Transverse colon (tissue), 4 donors: ENCODE results near the gene WNT5A.

ENCODE experiments used
- CTCF ChIP-seq, 5 experiments: fragments of 200-600 bp in 3 of 5; fragments of 450-650 bp in 2 of 5; sonication (generic) in 3 of 5; IDR thresholded peaks; 1 replicate in 2 of 5; 2 replicates in 3 of 5; pipeline ENCODE4 v1.5.1; 2016 to 2017; ENCODE audit warnings: antibody characterized with exemption in 5 of 5, inconsistent platforms in 3 of 5, mild to moderate bottlenecking in 2 of 5, moderate library complexity in 1 of 5
- EP300 ChIP-seq: sonication (generic); formaldehyde crosslinking; IDR thresholded peaks from one replicate; pipeline ENCODE4 v1.6.1; 2017; ENCODE audit warnings: antibody characterized with exemption, low read depth
- POLR2A ChIP-seq: fragments of 450-650 bp; IDR thresholded peaks from one replicate; pipeline ENCODE4 v1.6.1; 2016; ENCODE audit warnings: antibody characterized with exemption, mild to moderate bottlenecking, moderate library complexity
- POLR2AphosphoS5 ChIP-seq, 3 donors: sonication (generic); formaldehyde crosslinking; IDR thresholded peaks; one replicate each; pipeline ENCODE4 v1.6.1; 2016; ENCODE audit warnings: antibody characterized with exemption in 3 of 3

GRCh38 chr3:55534876-55535275, 47.8 kb upstream of the WNT5A start:
- no peak for TF ChIP-seq POLR2AphosphoS5 (IDR thresholded peaks at IDR 0.05)
- no peak for TF ChIP-seq CTCF (IDR thresholded peaks at IDR 0.05)
- no peak for TF ChIP-seq POLR2A
- TF ChIP-seq EP300: no peak
